ENCODE data around the gene PLCB4.

DNA sequence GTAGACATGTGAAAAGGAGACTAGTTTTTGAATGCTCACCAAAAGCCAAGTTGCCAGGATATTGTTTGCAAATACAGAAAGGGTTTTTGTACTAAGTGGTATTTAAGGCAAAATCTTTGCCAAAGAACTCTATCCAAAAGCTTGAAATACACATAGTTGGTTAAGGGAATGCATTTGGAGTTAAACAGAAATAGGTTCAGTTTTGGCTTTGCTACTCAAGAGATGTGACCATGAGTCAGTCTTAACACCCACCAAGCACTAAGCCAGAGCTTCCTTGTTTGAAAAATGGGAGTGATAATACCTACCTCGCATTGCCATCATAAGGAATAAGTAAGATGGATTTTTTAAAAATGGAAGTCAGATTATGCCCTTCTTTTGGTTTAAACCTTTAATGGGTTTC is 253.8 kb downstream of the PLCB4 start:
- TF ChIP-seq POLR2A (IDR thresholded peaks at IDR 0.05; ENCODE audit: low read depth, low read length) = no peak
- no peak for TF ChIP-seq POLR2AphosphoS5 (IDR thresholded peaks at IDR 0.05; ENCODE audit: low read depth, low read length)
- no peak for TF ChIP-seq TAF1 (IDR thresholded peaks at IDR 0.05; ENCODE audit: low read depth, low read length)
